HK-2 (cell line): Measurements from ENCODE around the gene GAL.

ENCODE experiments used
- DNase-seq: peaks from one replicate; pipeline ENCODE4 v3.0.0-alpha.2; 2018; ENCODE audit not compliant: unreplicated experiment

Gene GAL

GRCh38 chr11:68707527-68707926, 23.2 kb downstream of the GAL start:
- no peak for DNase-seq

GRCh38 chr11:68709062-68709461, 24.7 kb downstream of the GAL start:
- no peak for DNase-seq

- no peak for DNase-seq
These were observed 26.1 kb downstream of the GAL start for GRCh38 chr11:68710409-68710808.

GRCh38 chr11:68711114-68711513, 26.8 kb downstream of the GAL start:
- DNase-seq: no peak

GRCh38 chr11:68714060-68714856, 29.9 kb downstream of the GAL start:
- DNase-seq: no peak

- no peak for DNase-seq
These were observed 31.2 kb downstream of the GAL start for GRCh38 chr11:68715456-68716122.

GRCh38 chr11:68721075-68721474, 36.7 kb downstream of the GAL start:
- no peak for DNase-seq

- no peak for DNase-seq
These were observed 37.8 kb downstream of the GAL start for GRCh38 chr11:68722143-68722542.

GRCh38 chr11:68724293-68724692, 39.9 kb downstream of the GAL start:
- DNase-seq: no peak

- no peak for DNase-seq
These were observed 43.4 kb downstream of the GAL start for GRCh38 chr11:68727783-68728182.

GRCh38 chr11:68734111-68734510, 49.8 kb downstream of the GAL start:
- no peak for DNase-seq

- no peak for DNase-seq
These were observed 50.8 kb downstream of the GAL start for GRCh38 chr11:68735125-68735524.

GRCh38 chr11:68735646-68736045, 51.3 kb downstream of the GAL start:
- no peak for DNase-seq
